Stimulated activated CD4-positive, alpha-beta T cell treated with anti-CD3 and anti-CD28 coated beads, Interleukin-2, amount 100 ng/mL, for 48 hours (primary cell): ENCODE measurements around the gene ADCK1.
"Not testable (repeated sequence)": the region's sequence is repeated elsewhere in the genome, so short reads cannot be mapped to it uniquely, and the experiment has no call there.

Source experiments
- DNase-seq, 2 donors: peaks; one replicate each; pipeline ENCODE4 v3.0.0-alpha.2; 2020

Gene ADCK1

DNA sequence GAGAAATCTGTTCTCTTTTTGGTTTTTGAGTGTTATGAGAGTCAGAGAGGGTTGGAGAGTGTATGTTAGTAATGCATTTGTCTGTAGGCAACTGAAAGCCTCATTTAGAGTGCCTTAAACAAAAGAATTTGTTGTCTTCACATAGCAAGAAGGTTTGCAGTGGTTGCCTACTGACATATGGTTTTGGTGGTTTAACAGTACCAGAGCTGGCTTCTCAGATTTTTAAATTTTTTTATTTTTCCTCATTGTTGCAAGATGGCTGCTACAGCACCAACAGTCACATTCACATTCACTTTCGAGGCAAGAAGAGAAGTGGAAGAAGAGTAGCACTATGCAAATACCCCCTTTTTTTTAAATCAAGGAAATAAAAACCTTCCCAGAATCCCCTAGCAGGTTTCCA, 106.5 kb downstream of the ADCK1 start:
- no peak for DNase-seq

DNA sequence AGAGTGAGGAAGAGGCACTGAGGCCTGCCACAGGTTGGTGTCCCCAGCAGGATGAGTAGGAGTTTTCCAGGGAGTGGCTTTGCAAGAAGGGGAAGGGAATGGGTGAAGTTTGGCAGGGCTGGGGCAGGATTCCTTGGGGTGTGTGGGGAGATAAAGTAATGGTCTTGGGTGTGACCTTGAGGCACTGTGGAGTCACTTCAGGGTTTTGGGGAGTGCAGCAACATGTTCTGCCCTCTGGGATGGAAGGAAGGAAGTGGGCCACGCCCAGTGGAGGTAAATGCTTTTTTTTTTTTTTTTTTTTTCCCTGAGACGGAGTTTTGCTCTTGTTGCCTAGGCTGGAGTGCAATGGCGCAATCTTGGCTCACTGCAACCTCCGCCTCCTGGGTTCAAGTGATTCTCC, 108.9 kb downstream of the ADCK1 start:
- DNase-seq: no peak

DNA sequence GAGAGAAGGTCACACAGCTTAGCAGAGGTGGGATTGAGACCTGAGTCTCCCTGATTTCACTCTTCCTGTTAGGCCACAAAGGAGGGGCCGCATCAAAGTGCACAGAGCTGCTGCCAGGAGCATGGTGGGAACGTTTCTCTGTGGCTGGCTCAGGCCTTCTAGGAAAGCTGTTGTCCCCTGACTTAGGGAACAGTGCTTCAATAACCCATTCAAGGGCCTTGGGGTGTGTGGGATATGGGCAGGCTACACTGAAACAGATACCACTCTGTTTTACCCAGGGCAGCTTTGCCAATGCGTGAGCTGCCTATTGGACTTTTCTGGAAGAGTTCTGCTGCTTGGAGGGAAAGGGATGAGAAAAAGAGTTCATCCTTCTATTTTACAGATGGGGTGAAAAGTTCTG, 110.0 kb downstream of the ADCK1 start:
- DNase-seq: no peak

DNA sequence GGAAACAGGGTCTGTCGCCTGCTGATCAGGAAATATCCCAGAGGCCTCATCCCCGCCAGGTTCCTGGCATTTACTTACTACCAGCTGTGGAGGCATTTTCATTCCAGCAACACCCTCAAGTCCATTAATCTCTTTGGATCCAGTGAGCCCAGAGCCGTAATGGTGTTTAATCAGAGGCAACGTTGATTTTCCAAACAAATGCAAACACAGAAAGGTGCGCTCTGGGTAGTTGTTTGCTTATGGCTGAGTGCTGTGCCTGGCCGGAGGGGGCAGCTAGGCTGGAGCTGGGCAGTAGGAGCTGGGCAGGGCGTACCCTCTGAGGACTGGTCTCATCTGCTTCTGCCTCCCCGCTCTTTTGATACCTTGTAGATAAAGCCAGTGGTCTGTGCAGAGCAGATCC, 110.6 kb downstream of the ADCK1 start:
- no peak for DNase-seq

DNA sequence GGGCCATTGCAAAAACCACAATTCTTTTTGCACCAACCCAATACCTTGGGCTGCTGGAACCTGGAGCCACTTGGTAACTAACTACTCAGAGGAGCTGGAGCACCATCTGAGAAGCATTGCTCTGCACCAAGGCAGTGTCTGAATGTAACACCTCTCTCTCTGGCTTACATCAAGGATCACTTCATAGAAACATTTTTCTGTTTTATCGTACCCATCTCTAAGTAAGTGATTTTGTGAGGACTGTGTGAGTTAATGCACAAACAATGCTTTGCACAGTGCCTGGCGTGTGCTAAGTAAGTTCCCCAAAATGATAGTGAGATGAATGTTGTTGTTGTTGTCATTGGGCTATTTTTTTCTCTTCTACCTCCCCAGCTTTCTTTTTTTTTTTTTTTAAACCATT, 111.4 kb downstream of the ADCK1 start:
- no peak for DNase-seq

DNA sequence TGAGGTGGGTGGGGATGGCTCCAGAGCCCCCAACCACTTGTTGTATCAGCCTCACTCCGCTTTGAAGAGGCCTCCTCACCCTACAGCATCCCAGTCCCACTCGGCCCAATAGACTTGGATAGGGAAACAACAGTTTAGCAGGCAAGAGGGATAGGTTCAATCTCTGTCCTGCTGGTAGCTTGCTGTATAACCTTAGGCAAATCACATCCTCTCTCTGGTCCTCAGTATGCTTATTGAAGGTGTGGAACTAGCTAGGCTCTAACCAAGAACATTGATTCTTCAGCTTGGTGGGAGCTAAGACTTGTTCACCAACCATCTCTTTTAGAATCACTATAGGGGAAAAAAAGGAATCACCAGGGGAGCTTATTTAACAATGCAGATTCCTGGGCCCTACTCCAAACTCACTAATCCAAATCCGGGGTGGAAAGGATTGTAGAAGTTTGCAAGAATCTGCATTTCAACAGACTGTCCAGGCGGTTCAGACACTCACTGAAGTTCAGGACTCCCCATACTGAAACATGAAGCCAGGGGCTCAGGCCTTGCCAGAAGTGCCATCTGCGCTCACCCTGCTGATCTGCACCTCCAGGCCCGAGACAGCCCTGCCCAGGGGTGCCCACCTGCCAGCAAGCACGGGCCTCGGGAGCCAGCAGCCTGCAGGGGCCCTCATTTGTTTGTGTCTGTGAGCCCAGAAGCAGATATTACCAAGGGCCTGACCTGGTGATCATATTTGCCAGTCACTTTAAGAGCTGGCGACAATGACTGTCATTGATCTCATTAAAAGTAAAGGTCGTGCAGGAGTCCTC, 113.0 kb downstream of the ADCK1 start:
- no peak for DNase-seq

DNA sequence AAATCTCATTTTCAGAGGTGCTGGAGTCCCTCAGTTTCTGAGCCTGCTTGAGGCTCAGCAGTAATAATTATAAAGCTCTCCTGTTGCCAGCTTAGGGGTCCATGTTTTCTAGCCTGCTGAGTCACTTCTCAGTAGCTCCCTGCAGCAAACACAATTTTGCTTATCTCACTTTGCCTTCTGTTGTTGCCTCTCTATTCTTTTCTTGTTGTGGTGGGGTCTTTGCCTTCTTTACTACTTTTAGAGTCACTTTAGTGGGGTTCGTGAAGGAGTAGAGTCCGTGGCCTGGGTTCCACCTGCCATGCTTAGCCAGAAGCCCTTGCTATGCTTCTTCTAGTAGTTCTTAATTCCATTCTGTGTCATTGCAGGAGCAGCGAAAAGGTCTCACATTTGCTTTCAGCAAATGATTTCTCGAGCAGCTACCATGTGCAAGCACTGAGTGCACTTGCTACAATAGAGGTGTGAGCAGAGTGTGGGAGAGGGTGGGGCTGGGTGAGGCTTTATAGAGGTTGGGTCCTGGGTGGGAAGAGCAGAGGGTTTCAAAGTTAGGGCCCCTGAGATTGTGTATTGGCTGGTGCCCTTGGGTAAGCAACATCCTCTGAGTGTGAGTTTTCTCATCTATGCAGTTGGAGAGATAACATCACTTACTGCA, 114.3 kb downstream of the ADCK1 start:
- no peak for DNase-seq

DNA sequence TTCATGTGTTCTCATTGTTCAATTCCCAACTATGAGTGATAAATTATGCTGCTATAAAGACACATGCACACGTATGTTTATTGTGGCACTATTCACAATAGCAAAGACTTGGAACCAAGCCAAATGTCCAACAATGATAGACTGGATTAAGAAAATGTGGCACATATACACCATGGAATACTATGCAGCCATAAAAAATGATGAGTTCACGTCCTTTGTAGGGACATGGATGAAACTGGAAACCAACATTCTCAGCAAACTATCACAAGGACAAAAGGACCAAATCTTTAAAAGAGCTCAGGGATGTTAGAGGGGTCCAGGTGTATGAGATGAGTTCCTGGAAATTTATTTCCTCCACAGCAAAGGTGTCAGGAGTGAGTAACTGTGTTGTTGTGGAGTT, 115.5 kb downstream of the ADCK1 start:
- not testable (repeated sequence) for DNase-seq

DNA sequence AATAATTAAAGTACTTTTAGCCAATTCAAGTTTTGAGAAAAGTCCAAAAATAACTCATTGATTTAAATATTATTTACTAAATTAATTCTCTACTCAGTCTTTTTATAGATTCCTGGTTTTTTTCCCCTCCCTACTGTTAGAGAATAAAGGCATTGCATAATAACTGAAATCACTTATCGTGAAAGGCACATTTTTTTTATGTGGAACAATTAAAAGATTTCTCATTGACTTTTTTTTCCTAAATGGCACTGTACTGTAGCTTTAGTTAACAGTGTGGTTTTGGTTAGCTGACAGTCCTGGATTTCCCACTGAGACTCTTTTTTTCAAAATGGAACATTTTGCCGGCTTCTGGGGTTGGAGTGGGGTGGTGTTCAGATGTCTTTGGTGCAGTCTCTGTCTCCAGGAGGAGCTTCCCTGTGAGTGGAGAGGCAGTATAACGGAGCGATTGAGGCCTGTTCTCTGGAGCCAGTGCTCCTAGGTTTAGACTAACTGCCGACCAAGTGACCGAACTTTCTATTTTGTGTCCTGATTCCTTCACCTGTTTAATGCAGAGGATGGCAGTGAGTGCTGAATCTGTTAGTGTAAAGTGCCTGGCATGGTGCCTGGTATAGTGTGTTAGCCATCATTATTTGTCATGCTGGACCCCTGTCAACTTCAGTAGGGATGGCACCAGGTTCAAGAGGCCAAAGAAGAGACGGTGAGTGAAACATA, 117.7 kb downstream of the ADCK1 start:
- no peak for DNase-seq

DNA sequence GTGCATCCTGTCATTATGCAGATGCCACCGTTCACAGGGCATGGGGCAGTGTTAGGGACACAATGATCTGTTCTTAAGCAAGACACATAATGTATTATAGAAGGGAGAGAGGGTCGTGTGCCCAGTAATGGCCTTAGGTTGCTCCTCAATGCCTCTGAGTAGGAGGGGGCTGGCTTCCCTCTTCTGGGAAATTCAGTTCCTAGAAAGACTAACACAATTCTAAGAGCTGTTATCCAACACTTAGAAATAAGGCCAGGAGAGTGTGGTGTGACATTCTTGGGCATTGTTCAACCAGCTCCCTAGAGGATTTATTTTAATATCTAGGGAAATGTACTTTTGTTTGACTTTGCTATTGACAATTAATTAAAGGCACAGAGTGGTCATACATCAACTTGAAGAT, 118.5 kb downstream of the ADCK1 start:
- DNase-seq: no peak

DNA sequence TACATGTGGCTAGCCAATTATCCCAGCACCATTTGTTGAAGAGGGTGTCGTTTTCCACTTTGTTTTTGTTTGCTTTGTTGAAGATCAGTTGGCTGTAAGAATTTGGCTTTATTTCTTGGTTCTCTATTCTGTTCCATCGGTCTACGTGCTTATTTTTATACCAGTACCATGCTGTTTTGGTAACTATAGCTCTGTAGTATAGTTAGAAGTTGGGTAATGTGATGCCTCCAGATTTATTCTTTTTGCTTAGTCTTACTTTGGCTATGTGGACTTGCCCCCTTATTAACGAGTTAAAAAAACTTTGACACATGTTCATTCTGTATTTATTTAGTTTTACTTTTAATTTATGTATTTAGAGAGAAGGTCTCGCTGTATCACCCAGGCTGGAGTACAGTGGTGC, 120.4 kb downstream of the ADCK1 start:
- DNase-seq: no peak

DNA sequence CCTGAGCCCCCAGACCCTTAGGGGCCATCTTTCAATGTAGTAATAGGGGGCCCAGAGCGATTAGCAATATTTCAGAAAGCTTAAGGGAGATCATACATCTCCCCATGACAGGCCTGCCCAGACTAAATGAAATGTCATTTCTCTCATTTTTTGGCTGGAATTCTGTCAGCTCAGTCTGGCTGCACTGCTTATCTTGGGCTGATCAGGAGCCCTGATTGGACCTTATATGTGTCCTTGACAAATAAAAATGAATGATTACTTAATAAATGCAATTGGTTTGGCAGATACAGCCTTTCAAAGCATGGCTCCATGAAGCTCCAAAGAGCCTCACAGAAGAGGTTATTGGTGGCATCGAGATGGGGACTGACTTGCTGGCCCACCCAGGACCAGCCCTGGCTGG, 121.9 kb downstream of the ADCK1 start:
- no peak for DNase-seq

DNA sequence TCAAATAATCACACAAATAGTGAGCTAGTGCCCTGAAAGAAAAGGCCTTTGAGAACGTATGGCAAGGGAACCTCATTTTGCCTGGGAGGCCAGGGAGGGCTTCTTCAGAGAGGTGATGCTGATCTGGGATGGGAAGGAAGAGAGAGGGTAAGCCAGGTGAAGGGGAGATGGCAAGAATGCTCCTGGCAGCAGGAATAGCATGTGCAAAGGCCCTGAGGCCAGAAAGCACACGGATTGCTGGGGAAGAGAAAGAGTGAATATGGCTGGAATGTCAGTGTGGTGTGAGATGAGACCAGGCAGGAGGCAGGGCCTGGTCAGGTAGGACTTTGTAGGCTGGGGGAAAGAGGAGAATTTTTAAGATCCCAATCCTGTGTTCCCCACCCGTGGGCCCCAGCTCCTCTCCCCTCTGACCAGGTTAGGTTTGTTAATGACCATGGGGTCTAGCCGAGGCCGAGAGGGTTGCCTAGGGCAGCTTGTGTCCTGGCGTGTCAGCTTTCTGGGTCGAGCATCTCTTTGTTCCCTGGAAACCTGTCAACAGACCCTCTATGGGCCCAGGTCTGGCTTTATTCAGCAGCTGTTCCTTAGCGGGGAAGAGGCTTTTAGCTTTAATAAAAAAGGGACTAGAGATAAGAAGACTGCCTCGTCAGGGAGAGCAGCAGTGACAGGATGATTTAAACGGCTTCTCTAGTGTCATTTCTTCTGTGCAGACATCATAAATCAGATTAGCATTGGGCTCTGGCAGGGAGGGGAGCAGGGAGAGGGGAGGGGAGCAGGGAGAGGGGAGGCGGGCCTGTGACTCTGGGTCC, 123.4 kb downstream of the ADCK1 start:
- no peak for DNase-seq

DNA sequence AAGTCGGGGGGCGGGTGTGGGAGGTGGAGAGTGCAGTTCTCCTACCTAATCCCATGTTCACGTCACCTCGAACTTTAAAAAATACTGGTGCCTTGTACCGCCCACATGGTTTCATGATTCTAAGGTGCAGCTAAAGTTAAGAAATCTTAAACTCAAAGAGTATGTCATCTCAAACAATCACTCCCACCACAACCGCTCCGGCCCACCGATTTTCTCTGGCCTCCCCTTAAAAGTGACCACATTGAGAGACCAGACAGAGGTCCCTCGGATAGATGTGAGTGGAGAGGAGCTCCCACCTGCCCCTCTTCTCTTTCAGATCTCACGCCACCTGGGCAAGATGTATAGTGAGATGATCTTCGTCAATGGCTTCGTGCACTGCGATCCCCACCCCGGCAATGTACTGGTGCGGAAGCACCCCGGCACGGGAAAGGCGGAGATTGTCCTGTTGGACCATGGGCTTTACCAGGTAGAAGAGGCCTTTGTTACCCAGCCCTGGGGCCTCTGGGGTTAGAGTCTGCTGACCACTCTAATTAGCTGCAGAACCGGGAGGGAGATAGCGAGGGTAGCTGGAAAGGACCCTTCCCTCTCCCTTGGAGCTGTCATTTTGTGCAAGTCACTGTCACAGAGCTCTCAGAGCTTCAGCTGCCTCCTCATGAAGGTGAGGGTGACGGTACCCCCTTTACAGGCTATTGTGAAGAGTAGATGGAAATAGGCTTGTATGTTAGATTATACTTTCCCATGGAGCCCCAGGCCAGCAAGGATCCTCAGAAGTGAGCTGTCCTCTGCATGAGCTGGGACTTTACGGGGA, 124.4 kb downstream of the ADCK1 start:
- no peak for DNase-seq

DNA sequence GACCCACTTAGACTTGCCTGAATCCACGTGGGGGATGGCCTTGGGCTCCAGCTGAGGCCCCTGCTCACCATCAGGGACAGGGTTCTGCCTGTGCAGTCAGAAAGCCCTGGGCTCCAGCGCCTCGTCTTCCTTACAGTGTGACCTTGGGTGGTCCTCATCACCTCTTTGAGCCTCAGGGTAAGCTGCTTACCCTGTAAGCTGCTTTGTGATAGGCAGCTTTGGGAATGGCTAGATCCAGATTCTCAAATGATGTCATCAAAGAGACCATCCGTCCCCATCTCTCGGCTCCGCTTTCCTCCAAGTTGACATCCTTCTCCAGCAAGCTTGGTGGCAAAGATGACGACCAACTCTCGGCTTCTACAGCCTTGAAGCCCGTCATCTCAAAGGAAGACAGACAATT, 127.0 kb downstream of the ADCK1 start:
- no peak for DNase-seq

DNA sequence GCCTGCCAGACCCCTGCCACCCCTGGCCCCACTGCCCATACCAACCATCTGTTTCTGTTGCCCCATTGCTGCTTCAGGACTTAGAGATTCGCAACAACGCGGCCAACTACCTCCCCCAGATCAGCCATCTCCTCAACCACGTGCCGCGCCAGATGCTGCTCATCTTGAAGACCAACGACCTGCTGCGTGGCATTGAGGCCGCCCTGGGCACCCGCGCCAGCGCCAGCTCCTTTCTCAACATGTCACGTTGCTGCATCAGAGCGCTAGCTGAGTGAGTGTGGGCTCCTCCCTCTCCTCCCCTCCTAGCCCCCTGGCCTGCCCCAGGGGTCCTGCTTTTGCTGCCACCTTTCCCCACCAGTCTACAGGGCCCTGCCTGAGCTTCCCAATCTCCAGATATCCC, 131.5 kb downstream of the ADCK1 start:
- no peak for DNase-seq

DNA sequence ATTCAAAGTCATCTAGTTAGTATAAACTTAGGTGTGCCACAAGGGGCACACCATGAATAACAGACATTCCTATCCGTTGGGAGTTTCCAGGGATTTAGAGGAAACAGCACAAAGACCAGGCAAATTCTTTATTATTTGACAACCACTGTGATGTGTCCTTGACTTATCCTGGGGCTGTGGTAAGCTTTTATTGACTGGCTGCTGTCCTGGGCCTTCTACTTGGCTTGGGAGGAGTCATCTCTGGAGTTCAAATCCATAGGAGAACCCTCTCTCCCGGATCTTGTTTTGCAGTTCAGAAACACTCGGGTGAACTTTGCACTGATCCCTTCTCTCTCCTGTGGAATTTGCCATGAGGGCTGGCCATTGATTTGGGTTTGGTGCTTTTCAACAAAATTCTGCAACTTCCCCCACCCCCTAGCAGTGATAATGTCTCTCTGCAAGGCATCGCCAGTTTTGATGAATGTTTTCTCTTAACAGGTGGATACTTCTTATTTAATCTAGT, 136.3 kb downstream of the ADCK1 start:
- DNase-seq: no peak

DNA sequence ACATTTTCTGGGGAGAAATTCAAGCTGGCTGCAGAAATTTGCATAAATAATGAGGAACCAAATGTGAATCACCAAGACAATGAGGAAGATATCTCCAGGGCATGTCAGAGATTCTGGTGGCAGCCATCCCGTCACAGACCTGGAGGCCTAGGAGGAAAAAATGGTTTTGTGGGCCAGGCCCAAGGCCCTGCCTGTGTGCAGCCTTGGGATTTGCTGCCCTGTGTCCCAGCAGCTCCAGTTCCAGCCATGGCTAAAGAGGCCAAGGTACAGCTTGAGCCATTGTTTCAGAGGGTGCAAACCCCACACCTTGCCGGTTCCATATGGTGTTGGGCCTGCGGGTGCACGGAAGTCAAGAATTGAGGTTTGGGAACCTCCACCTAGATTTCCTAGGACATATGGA, 147.5 kb downstream of the ADCK1 start:
- DNase-seq: no peak

DNA sequence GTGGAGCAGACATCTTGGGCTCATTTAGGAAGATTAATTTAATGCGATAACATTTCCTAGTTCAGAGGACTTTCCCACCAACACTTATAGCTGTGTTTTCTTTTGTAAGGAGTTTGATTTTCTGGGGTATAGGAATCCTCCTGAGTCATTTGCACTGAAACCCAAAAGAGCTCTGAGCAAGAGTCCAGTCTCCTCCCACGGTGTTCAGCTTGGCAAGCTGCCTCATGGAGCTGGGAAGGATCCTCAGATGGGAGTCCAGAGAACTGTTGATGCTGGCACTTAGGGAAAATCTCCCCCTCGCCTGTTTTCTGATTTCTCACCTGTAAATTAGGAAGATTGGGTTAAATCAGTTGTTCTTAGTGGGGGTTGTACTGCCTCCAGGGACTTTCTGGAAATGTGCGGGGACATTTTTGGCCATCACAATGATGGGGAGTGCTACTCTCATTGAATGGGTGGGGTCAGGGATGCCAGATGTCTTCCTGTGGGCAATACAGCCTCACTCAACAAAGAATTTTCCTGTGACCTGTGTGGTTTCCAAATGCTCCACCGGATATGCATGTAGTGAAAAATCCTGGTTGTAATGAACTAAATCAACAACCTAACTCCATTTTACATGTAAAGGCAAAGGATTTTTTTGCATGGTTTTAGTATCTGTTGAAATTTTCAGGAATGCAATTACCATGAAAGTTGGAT, 150.6 kb downstream of the ADCK1 start:
- no peak for DNase-seq

DNA sequence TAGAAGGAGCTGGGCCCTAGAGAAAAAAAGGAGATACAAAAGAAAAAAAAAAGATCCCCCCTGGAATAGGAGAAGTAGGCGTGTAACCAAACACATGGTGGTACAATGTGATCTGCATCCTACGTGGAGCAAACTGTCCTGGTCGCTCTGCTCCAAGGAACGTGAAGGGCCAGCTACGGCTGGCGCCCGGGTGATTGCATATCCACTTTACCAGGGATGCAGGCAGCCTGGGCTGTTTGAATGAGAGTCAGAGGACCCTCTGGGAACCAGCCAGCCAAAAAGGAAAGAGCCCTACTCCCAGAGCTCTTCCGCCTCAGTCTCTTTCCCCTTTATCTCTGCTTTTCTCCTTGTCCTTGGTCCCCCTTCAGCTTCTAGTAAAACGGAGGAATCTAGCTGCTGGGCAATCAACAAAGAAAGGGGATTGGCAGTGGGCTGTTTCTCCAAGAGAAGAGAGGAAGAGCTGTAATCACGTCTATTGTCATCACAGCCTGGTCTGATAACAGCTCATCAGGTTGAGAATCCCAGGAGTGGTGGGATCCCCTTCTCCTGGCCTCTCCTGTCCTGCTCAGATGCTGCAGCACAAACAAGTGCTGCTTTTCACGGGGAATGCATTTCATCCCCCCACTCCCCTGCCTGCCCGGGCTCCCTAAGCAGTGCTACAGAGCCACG, 156.0 kb downstream of the ADCK1 start:
- no peak for DNase-seq

DNA sequence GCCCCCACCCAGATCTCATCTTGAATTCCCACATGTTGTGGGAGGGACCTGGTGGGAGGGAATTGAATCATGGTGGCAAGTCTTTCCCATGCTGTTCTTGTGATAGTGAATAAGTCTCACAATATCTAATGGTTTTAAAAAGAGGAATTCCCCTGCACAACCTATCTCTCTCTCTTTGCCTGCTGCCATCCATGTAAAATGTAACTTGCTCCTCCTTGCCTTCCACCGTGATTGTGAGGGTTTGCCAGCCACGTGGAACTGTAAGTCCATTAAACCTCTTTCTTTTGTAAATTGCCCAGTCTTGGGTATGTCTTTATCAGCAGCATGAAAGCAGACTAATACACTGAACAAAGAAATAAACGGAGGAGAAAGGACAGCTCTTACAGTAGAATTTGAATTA, 159.8 kb downstream of the ADCK1 start:
- DNase-seq: not testable (repeated sequence)
